Activated CD4-positive, alpha-beta T cell treated with anti-CD3 and anti-CD28 coated beads for 1 hour (primary cell): ENCODE data around the gene SMOC2.

Source experiments
- DNase-seq: peaks from one replicate; pipeline ENCODE4 v3.0.0-alpha.2; 2020

SMOC2 gene

GRCh38 chr6:168581706-168582105 lies 140.7 kb downstream of the SMOC2 start:
- no peak for DNase-seq

- DNase-seq: no peak
Observed at GRCh38 chr6:168582571-168582981, 141.6 kb downstream of the SMOC2 start.

- DNase-seq: no peak
Observed at GRCh38 chr6:168583126-168583525, 142.1 kb downstream of the SMOC2 start.

GRCh38 chr6:168583821-168584220 lies 142.8 kb downstream of the SMOC2 start:
- no peak for DNase-seq

DNA sequence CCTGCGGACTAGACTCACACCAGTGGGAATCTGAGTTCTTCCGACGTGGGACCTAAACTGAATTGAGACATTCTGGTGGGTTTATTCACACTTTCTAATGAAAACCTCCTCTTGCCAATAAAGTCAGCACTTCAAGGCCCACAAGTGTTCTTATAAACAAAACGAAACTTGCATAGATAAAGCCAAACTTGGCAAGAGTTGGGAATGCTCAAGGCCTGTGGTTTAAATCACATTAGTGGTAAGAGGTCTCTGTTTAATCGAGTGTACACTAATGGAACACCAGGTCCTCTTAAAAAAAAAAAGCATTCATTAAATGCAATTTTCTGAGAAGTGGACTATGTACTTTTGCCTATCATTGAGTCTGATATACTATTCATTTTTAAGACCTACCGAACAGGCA lies 143.3 kb downstream of the SMOC2 start:
- no peak for DNase-seq

GRCh38 chr6:168584671-168585070 lies 143.7 kb downstream of the SMOC2 start:
- DNase-seq: no peak

DNA sequence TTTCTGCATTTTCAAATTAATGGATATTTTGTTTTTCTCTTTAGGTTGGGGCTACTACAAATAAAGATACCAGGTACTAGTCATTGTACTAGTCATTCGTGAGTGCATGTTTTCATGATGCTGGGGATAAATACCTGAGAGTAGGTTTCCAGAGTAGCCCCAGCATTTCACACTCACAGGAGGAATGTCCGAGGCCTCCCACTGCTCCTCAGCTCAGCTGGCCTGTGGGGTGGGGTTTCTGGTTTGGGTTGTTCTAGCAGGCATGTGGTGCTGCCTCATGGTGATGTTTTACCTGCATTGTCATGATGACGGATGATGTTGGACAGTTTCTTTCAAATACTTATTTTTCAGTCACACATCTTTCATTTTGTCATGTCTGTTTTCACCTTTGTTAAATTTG lies 144.5 kb downstream of the SMOC2 start:
- DNase-seq: no peak

- DNase-seq: no peak
Observed at GRCh38 chr6:168589275-168589674, 148.3 kb downstream of the SMOC2 start.

DNA sequence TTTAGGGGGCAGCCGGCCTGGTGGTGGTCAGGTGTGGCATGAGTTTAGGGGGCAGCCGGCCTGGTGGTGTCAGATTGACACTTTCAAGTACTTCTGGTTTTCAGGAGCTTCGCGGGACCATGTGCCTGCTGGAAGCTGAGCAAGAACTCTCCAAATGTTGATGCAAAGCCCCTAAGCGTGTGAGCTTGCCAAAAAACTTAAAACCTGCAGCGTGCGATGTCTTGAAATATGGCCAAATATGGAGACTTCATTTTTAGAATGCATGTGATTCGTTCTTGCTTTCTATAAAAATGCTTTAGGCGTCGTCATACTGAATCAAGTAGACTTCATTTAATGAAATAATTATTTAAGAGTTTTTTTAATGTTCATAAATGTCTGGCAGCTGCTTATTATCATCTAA lies 149.4 kb downstream of the SMOC2 start:
- DNase-seq: no peak

- no peak for DNase-seq
Observed at GRCh38 chr6:168596344-168596743, 155.4 kb downstream of the SMOC2 start.

- DNase-seq: no peak
Observed at GRCh38 chr6:168597471-168597875, 156.5 kb downstream of the SMOC2 start.

- DNase-seq: no peak
Observed at GRCh38 chr6:168598251-168599117, 157.5 kb downstream of the SMOC2 start.

DNA sequence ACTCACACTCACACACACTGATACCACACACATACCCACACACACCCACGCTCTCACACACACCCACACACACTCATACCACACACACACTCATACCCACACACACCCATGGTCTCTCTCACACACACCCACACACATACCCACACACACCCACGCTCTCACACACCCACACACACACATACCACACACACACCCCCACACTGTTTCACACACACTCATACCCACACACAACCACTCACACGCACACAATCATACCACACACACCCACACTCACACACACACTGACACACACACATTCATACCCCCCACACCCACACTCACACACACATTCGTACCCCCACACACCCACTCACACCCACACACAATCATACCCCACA lies 158.1 kb downstream of the SMOC2 start:
- DNase-seq: no peak

DNA sequence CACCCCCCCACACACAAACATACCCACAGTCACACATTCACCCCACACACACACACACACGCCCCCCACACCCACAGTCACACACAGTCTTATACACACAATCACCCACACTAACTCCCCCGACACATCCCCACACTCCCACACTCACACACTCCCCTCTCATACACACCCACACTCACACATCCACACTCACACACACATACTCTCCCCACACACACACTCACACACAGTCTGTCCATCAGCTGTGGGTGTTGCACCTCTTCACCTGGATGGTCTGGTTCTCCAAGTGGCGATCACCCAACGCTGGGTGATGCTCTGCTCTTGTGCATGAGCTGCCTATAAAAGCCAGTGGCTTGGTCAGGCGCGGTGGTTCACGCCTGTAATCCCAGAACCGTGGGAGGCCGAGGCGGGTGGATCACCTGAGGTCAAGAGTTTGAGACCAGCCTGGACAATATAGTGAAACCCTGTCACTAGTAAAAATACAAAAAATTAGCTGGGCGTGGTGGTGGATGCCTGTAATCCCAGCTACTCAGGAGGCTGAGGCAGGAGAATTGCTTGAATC lies 158.9 kb downstream of the SMOC2 start:
- DNase-seq: no peak

- no peak for DNase-seq
Observed at GRCh38 chr6:168600381-168600780, 159.4 kb downstream of the SMOC2 start.

GRCh38 chr6:168601111-168601510 lies 160.1 kb downstream of the SMOC2 start:
- DNase-seq: no peak

DNA sequence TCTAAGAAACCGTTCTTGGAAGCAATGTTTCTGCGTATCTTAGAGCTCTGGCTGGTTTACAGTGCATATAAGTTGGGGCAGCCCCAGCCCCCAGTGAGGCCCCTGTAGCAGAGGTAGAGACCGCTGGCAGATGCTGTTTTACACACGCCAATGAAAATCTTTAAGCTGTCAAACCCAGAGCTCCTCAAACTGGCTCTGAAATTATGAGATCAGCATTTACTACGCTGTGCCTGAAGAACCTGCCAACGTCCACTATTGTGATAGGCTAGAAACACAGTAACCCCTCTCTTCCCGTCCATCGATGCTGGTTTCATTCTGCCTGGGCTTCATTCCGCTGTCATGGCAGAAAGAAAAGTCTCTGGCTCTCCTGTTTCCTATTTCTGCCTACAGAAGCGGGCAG lies 160.6 kb downstream of the SMOC2 start:
- no peak for DNase-seq

- DNase-seq: no peak
Observed at GRCh38 chr6:168602576-168602975, 161.6 kb downstream of the SMOC2 start.

DNA sequence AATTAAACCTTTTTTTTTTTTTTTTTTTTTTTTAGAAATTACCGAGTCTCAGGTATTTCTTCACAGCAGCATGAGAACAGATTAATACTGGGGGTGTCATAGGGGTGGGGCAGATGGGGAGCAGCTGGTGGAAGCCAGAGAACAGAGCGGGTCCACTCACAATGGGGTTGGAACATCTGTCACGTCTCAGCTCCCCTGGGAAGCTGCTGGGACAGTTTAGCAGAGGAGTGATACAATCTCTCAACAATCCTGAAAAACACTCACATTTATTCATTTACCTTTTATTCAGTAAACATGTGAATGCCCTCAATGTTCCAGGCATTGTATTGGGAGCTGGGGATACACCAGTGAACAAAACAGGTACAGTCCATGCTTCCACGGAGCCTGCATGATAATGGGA lies 162.2 kb downstream of the SMOC2 start:
- no peak for DNase-seq

DNA sequence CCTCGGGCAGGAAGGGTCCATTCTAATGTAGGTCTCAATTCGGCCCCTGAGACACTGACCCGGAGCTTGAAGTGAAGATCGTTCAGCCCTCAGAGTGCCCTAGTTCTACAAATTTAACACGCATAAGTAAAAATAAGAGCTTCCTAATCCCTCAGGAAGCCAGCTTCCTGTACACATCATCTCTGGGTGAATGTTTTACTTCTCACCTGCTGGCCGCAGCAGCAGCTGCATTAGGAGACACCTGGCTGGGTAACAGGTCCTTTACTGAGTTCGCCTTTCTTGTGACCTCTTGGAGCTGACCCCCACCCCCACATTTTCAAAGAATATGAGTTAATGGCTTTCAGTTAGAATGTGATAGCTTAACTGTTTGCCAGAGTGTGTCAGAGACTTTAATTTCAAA lies 165.0 kb downstream of the SMOC2 start:
- no peak for DNase-seq

- no peak for DNase-seq
Observed at GRCh38 chr6:168606722-168607121, 165.7 kb downstream of the SMOC2 start.

DNA sequence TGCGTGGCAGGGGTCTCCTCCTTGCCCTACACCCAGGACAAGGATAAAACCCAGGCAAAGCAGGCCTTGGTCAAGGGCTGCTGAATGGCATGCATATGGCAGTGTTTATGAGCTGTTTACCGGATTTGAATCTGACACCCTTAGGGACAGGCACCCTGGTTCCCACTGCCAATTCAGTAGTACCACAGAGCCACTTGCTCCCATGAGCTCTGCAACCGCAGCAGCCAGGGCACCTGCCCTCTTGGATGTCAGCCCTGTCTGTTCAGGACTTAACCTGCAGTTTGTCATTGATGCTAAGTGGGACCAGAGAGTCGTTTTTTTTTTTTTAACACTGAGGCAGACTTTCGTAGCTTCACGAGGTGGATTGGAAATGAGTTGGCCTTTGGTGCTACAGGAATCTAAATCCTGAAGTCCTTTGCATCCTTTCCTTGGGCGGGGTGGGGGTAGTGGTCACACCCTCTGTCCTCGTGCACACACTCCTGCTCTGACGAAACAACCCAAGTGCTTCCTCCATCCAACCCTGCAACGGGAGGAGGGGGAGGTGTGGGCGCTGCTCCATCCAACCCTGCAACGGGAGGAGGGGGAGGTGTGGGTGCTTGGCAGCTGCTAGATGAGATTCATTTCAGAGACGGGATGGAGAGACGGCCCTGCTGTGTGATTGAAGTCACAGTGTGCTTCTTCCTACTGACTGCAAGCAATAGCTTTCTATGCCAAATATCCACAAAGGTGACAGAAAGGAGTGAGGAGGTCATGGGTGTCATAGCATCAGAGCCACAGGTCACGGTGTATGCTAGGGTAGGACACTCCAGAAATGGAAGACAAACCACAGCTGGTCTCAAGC lies 166.5 kb downstream of the SMOC2 start:
- DNase-seq: no peak

DNA sequence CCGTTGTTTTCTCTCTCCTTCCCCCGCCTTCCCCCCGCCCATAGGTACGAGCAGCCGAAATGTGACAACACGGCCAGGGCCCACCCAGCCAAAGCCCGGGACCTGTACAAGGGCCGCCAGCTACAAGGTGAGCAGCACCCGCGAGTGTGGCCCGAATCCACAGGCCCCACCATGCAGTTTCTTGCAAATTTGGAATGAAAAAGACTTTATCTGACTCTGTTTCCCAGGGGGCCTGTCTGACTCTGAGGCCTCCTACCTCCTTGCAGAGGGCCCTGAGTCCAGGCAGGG lies 167.1 kb downstream of the SMOC2 start:
- no peak for DNase-seq

GRCh38 chr6:168609026-168609685 lies 168.2 kb downstream of the SMOC2 start:
- DNase-seq: no peak
